ENCODE measurements around the gene HSF5. TPM values are rescaled to one million over a fixed set of nuclear protein-coding genes. Genes with fewer than 3 reads are reported as not detected.

The HSF5 gene
- total and polyA plus RNA-seq, 12 donors, result 0.03 to 0.11 (median 0.06) TPM; not detected in 8

DNA sequence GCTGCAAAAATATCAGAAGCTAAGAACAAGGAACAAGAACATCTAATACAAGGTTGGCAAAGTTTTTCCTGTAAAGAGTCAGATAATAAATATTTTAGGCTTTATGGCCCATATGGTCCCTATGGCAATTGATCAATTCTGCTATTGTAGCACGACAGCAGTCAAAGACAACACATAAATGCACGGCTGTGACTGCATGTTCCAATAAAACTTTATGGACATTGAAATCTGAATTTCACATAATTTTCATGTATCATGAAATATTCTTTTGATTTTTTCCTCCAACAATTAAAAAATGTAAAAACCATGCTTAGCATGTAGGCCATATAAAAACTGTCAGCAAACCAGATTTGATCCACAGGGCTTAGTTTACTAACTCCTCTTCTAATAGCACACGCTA is 60.4 kb downstream of the HSF5 start:
- no peak for TF ChIP-seq POLR2A (IDR thresholded peaks at IDR 0.05)
- H3K4me3 ChIP-seq, result no peak overlapping the region
- DNase-seq, result no peak
- no peaks in the 10 kb centered on the region for H3K27me3 ChIP-seq
- no peaks in the 10 kb centered on the region for H3K36me3 ChIP-seq (replicated peaks in 1 of 2)
- H3K9me3 ChIP-seq (replicated peaks in 1 of 3), result no peaks in the 10 kb centered on the region
- WGBS, 4 donors, result 85 to 90% (median 88%) methylated on average over 3 of the region's 3 CpGs
- intact Hi-C loops (cut with DNase I), result loop anchor here in 1 of 2 donors (10.0 kb wide), 1 partner anchor 103 kb away; the partner anchor contains the start of gene TSPOAP1
- no peaks in the 10 kb centered on the region for H3K4me1 ChIP-seq (replicated peaks in 1 of 2)
- no peak overlapping the region for H3K27ac ChIP-seq

DNA sequence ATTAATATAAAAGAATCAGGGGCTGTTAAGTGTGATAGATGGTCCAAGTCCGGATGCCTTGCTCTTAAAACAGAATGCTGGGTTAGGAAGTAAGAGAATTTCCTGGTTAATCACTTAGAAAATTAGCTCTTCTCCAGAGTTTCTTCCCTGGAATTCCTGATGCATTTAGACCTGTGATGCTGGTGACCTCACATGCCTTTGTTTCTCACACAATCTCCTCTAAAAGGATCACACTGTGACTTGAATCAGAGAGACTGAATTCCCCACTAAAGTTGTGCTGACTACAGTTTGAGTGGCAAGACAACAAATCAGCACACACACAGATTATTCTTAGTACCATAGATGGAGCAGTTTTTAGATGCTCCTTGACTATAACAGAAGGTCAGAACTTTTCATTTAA is 66.5 kb downstream of the HSF5 start:
- no peak overlapping the region for H3K27ac ChIP-seq
- H3K36me3 ChIP-seq (replicated peaks in 1 of 2), result no peaks in the 10 kb centered on the region
- no peak for TF ChIP-seq POLR2A (IDR thresholded peaks at IDR 0.05)
- no peak for TF ChIP-seq CTCF (IDR thresholded peaks at IDR 0.05)
- 63 to 72% (median 66%) methylated on average over 1 of the region's 1 CpG for WGBS, 4 donors
- intact Hi-C loops (cut with DNase I), result loop anchor here in 1 of 2 donors (10.0 kb wide), 1 partner anchor 97 kb away; the partner anchor contains the start of gene TSPOAP1
- no peaks in the 10 kb centered on the region for H3K27me3 ChIP-seq
- peaks cover 0 to 9% of the 10 kb centered on the region in 2 donors for H3K4me1 ChIP-seq (replicated peaks in 1 of 2)
- DNase-seq, result no peak
- H3K9me3 ChIP-seq (replicated peaks in 1 of 3), result no peaks in the 10 kb centered on the region
- no peak overlapping the region for H3K4me3 ChIP-seq

GRCh38 chr17:58420827-58421226 is 67.4 kb downstream of the HSF5 start:
- Histone ChIP-seq H3K4me1 (replicated peaks in 1 of 2) (peaks cover 0 to 9% of the 10 kb centered on the region in 2 donors), H3K36me3 (replicated peaks in 1 of 2) (no peaks in the 10 kb centered on the region), H3K4me3 (no peak overlapping the region), H3K27ac (no peak overlapping the region), H3K9me3 (replicated peaks in 1 of 3) (no peaks in the 10 kb centered on the region), H3K27me3 (no peaks in the 10 kb centered on the region)
- intact Hi-C loops (cut with DNase I), result loop anchor here in 1 of 2 donors (10.0 kb wide), 1 partner anchor 96 kb away; the partner anchor contains the start of gene TSPOAP1
- TF ChIP-seq POLR2A (IDR thresholded peaks at IDR 0.05) (no peak), CTCF (IDR thresholded peaks at IDR 0.05) (no peak)
- no peak for DNase-seq
- WGBS, 4 donors, result 53 to 72% (median 63%) methylated on average over 2 of the region's 2 CpGs

DNA sequence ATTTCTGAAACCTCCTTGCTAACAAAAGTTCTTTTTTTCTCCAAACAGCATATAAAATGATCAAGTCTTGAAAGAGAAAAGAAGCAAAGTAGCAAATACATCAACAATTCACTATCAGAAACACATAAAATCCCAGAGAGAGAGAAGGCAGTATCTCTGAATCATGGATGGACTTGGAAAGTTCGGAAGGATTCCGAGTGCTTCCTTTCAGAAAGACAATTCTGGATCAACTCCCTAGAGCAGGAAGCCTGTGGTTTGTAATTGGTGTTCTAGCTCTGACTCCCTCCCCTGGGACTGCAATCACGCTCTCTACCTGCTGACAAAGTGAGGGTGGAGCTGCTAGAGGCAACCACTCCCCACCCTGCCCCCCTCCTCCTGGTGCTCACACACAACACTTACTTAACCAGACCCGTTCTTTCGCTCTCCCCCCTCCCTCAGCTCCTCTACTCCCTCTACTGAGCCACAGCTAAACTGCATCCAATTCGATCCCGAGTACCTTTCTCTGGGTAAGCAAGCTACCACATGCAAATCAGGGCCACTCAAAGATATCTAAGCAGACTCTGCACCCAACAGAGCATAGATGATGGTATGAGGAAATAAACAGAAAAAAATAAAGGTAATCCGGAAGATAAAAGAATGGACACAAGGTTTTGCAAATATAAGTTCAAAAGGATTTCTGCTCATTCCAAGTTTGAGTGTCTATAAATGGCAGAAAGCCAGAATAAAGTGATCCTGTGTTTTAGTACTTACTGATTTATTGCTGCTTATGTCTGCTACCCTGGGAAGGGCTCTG is 70.7 kb downstream of the HSF5 start, which contains the start of gene RNF43:
RNF43 (minus strand) TSS at position 235 of the 793 bp plus-strand sequence. CDS start 1,957 bp downstream, outside the sequence.
- H3K9me3 ChIP-seq (replicated peaks in 1 of 3), result no peaks in the 10 kb centered on the region
- H3K36me3 ChIP-seq (replicated peaks in 1 of 2), result no peaks in the 10 kb centered on the region
- DNase-seq, result peak; percentile 96 to 99 (median 99)
- H3K4me1 ChIP-seq (replicated peaks in 1 of 2), result peaks cover 9 to 10% of the 10 kb centered on the region in 2 donors
- no peaks in the 10 kb centered on the region for H3K27me3 ChIP-seq
- H3K4me3 ChIP-seq, result peak within 1 kb of the TSS in 2 of 4 donors; percentile 22 to 56
- TF ChIP-seq POLR2A (IDR thresholded peaks at IDR 0.05) (peak; percentile 73 to 99), CTCF (IDR thresholded peaks at IDR 0.05) (peak; percentile 57 to 98 (median 90))
- WGBS, 4 donors, result 1 to 7% (median 3%) methylated on average over 8 of the region's 8 CpGs
- intact Hi-C loops (cut with DNase I), result loop anchor here in 1 of 2 donors (5.0 kb wide), 1 partner anchor 60 kb away; no protein-coding TSS in a partner anchor
- peak within 1 kb of the TSS in 4 of 5 donors; percentile 76 to 88 (median 83) for H3K27ac ChIP-seq
